Mesendoderm (in vitro differentiated cells): Measurements from ENCODE around the gene MORC2.

Experiments used
- DNase-seq: peaks from one replicate; pipeline ENCODE4 v3.0.0; 2013
- H2AK5ac ChIP-seq: 2 replicates; pipeline ENCODE4 v1.6.1; 2013; ENCODE audit warnings: low read length, inconsistent platforms
- H2BK120ac ChIP-seq: 2 replicates; pipeline ENCODE4 v1.6.1; 2013; ENCODE audit warnings: low read depth, mild to moderate bottlenecking, low read length, moderate library complexity, mixed read lengths
- H2BK15ac ChIP-seq: replicated peaks from 2 replicates; pipeline ENCODE4 v1.6.1; 2013; ENCODE audit warnings: low read depth, mild to moderate bottlenecking, moderate library complexity
- H2BK5ac ChIP-seq: 2 replicates; pipeline ENCODE4 v1.6.1; 2013; ENCODE audit warnings: low read length, inconsistent platforms
- H3K18ac ChIP-seq: 2 replicates; pipeline ENCODE4 v1.6.1; 2013; ENCODE audit warnings: mild to moderate bottlenecking, low read length, mixed read lengths
- H3K23ac ChIP-seq: one replicate; pipeline ENCODE4 v1.6.1; 2013; ENCODE audit warnings: low read length
- H3K27ac ChIP-seq: 2 replicates; pipeline ENCODE4 v1.5.1; 2013; ENCODE audit warnings: low read depth, mild to moderate bottlenecking, inconsistent platforms, low read length, moderate library complexity
- H3K27me3 ChIP-seq: 2 replicates; pipeline ENCODE4 v1.6.1; 2013; ENCODE audit warnings: low read length, control low read depth, mild to moderate bottlenecking, inconsistent platforms; ENCODE audit not compliant: insufficient read depth, poor library complexity
- H3K36me3 ChIP-seq: 2 replicates; pipeline ENCODE4 v1.6.1; 2013; ENCODE audit warnings: low read length, inconsistent platforms; ENCODE audit not compliant: control insufficient read depth, insufficient read depth
- H3K4ac ChIP-seq: one replicate; pipeline ENCODE4 v1.6.1; 2013; ENCODE audit warnings: low read depth, mild to moderate bottlenecking, low read length, moderate library complexity
- H3K4me1 ChIP-seq: 2 replicates; pipeline ENCODE4 v1.6.1; 2013; ENCODE audit warnings: low read depth, low read length, inconsistent platforms; ENCODE audit not compliant: control insufficient read depth
- H3K4me2 ChIP-seq: 2 replicates; pipeline ENCODE4 v1.6.1; 2013; ENCODE audit warnings: low read length
- H3K4me3 ChIP-seq: 2 replicates; pipeline ENCODE4 v1.5.1; 2013; ENCODE audit warnings: mild to moderate bottlenecking, low read length
- H3K56ac ChIP-seq: one replicate; pipeline ENCODE4 v1.6.1; 2013; ENCODE audit warnings: low read length
- H3K79me1 ChIP-seq: 2 replicates; pipeline ENCODE4 v1.6.1; 2013; ENCODE audit warnings: low read length, inconsistent platforms
- H3K79me2 ChIP-seq: 2 replicates; pipeline ENCODE4 v1.6.1; 2013; ENCODE audit warnings: mild to moderate bottlenecking, low read length; ENCODE audit not compliant: control insufficient read depth, insufficient read depth
- H3K9ac ChIP-seq: 2 replicates; pipeline ENCODE4 v1.6.1; 2013; ENCODE audit warnings: low read length, inconsistent platforms
- H4K5ac ChIP-seq: one replicate; pipeline ENCODE4 v1.6.1; 2013; ENCODE audit warnings: low read length
- H4K8ac ChIP-seq: one replicate; pipeline ENCODE4 v1.6.1; 2013; ENCODE audit warnings: low read depth, mild to moderate bottlenecking, control low read depth, low read length, moderate library complexity
- WGBS: extraction: QIAGEN DNeasy Blood & Tissue Kit; methylation state at CpG from one replicate; pipeline ENCODE4 v1.1.7; 2013; ENCODE audit warnings: low lambda C conversion rate, missing lambda C conversion rate; ENCODE audit not compliant: insufficient coverage; ENCODE audit errors: extremely low coverage; 5-methylcytosine and 5-hydroxymethylcytosine counted together

The MORC2 gene

DNA sequence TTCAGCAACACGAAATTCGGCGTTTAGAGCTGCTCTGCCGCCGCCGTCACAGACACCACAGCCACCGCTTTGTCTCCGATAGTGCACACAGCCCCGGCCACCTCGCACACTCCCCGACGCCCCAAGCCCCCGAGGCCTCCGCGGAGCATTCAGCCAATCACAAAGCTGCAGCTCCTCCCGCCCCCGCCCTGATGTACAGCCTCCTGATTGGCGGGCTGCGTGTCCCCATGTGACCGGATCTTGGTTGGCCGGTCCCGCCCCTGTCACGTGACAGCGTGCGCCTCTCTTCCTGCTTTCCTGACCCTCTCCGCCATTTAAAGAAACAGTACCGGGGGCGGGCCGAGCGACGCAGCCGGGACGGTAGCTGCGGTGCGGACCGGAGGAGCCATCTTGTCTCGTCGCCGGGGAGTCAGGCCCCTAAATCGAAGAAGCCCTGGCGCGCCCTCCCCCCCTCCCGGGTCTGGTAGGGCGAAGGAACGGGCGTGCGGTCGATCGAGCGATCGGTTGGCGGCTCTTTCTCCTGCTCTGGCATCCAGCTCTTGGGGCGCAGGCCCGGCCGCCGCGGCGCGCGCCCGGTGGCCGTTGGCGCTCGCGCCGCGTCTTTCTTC, 454 bp upstream of the MORC2 start, which contains the start of gene TUG1:
TSS of gene TUG1 (plus strand) at position 342 of the 608 bp plus-strand sequence.
- Histone ChIP-seq H3K4ac (peak within 1 kb of the TSS; percentile 73), H3K27me3 (no peaks in the 10 kb centered on the region), H3K79me1 (peaks cover 21% of the 10 kb centered on the region), H3K4me2 (peak within 1 kb of the TSS; percentile 79), H3K4me1 (peaks cover 18% of the 10 kb centered on the region), H2BK5ac (no peak within 1 kb of the TSS), H3K56ac (peak within 1 kb of the TSS; percentile 93), H3K4me3 (peak within 1 kb of the TSS; percentile 84), H4K5ac (no peak within 1 kb of the TSS), H3K79me2 (peaks cover 83% of the 10 kb centered on the region), H2BK120ac (peak within 1 kb of the TSS; percentile 54), H3K18ac (peak within 1 kb of the TSS; percentile 98), H4K8ac (peak within 1 kb of the TSS; percentile 87), H3K9ac (peak within 1 kb of the TSS; percentile 87), H3K27ac (peak within 1 kb of the TSS; percentile 94), H2BK15ac (no peak within 1 kb of the TSS), H3K23ac (peak within 1 kb of the TSS; percentile 90), H2AK5ac (no peak within 1 kb of the TSS), H3K36me3 (peaks cover 14% of the 10 kb centered on the region)
- peak; percentile 99 for DNase-seq
- WGBS, result no CpG with 5 or more reads among the region's 67 CpGs

DNA sequence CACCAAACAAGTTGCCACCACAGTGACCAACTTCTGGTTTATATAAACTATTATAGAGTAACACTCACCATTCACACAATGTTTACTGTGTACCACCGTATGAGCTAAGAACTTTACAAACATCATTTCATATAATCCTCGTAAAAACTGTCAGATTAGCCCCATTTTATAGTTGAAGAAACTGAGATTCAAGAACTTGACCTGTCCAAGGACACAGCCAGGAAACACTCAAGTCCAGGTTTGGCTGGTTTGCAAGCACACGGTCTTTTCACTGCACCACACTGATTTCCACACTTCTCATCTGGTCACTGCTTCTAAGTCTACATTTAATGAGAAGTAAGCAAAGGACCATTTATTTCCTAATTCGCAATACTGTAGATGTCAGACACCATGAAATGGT, 3.7 kb downstream of the MORC2 start:
- H2BK5ac ChIP-seq, result no peak overlapping the region
- no peaks in the 10 kb centered on the region for H3K36me3 ChIP-seq

DNA sequence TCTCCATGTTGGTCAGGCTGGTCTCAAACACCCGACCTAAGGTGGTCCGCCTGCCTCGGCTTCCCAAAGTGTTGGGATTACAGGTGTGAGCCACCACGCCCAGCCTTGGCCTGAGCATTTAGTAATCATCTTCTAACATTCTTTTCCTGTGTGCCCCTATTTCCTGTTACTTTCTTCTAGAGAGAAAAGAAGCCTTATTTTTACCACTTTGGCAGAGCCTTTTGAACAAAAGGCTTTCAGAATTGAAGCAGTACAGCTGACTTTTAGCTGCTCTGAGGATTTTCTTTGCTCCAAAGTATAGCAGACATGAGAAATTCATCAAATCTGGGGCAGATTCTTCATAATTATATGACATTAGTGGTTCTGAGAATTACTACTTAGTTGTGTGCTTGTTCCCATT, 13.4 kb downstream of the MORC2 start:
- Histone ChIP-seq H3K4me2 (no peak overlapping the region), H3K27ac (no peak overlapping the region), H2AK5ac (no peak overlapping the region), H3K23ac (no peak overlapping the region), H3K36me3 (peaks cover 14% of the 10 kb centered on the region), H3K79me2 (peaks cover 2% of the 10 kb centered on the region), H3K18ac (no peak overlapping the region), H2BK15ac (no peak overlapping the region), H2BK5ac (no peak overlapping the region), H3K56ac (no peak overlapping the region), H3K4ac (no peak overlapping the region), H4K8ac (no peak overlapping the region), H4K5ac (no peak overlapping the region), H3K9ac (no peak overlapping the region), H3K27me3 (no peaks in the 10 kb centered on the region), H3K4me3 (no peak overlapping the region), H2BK120ac (no peak overlapping the region), H3K4me1 (no peaks in the 10 kb centered on the region), H3K79me1 (peaks cover 7% of the 10 kb centered on the region)
- no CpG with 5 or more reads among the region's 4 CpGs for WGBS
- DNase-seq, result no peak

More for the DNA sequence above, 3.7 kb downstream of the MORC2 start:
- Histone ChIP-seq H3K4me2 (peak overlapping the region; percentile 8), H3K4me1 (peaks cover 8% of the 10 kb centered on the region), H2BK120ac (no peak overlapping the region), H3K56ac (no peak overlapping the region), H3K79me1 (peaks cover 10% of the 10 kb centered on the region), H3K27me3 (no peaks in the 10 kb centered on the region), H2BK15ac (no peak overlapping the region), H4K8ac (no peak overlapping the region), H3K23ac (no peak overlapping the region), H3K4ac (no peak overlapping the region), H3K79me2 (peaks cover 61% of the 10 kb centered on the region), H3K9ac (no peak overlapping the region), H2AK5ac (no peak overlapping the region), H3K4me3 (no peak overlapping the region), H3K18ac (no peak overlapping the region), H4K5ac (no peak overlapping the region), H3K27ac (no peak overlapping the region)
- DNase-seq, result no peak
- WGBS, result no CpG with 5 or more reads among the region's 4 CpGs

DNA sequence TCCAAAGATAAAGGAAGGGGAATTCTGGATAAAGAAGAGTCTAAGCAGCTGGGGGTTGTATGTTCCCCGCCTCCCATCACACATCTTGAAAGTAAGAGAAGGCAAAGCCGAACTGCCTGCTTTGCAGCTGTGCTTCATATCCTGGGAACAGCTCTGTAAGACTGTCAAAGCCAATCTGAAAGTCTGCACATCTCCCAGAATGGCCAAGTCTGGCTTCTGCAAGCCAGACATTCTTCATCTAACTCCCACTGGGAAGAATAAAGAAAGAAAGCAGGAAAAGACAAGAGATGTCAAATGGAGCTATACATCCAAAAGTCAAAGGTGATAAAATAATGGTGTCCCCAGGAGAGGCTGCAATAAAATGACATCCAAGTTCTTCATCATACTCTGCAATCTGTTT, 15.4 kb downstream of the MORC2 start:
- Histone ChIP-seq H3K79me2 (no peaks in the 10 kb centered on the region), H3K27ac (no peak overlapping the region), H2BK5ac (no peak overlapping the region), H4K8ac (no peak overlapping the region), H2AK5ac (no peak overlapping the region), H3K36me3 (peaks cover 23% of the 10 kb centered on the region), H3K4me3 (no peak overlapping the region), H3K23ac (no peak overlapping the region), H3K79me1 (peaks cover 7% of the 10 kb centered on the region), H2BK15ac (no peak overlapping the region), H3K27me3 (no peaks in the 10 kb centered on the region), H4K5ac (no peak overlapping the region), H3K4me2 (no peak overlapping the region), H3K18ac (no peak overlapping the region), H3K56ac (no peak overlapping the region), H3K9ac (no peak overlapping the region), H3K4me1 (no peaks in the 10 kb centered on the region), H2BK120ac (no peak overlapping the region), H3K4ac (no peak overlapping the region)
- WGBS, result no CpG with 5 or more reads among the region's 2 CpGs
- DNase-seq, result peak; percentile 38

DNA sequence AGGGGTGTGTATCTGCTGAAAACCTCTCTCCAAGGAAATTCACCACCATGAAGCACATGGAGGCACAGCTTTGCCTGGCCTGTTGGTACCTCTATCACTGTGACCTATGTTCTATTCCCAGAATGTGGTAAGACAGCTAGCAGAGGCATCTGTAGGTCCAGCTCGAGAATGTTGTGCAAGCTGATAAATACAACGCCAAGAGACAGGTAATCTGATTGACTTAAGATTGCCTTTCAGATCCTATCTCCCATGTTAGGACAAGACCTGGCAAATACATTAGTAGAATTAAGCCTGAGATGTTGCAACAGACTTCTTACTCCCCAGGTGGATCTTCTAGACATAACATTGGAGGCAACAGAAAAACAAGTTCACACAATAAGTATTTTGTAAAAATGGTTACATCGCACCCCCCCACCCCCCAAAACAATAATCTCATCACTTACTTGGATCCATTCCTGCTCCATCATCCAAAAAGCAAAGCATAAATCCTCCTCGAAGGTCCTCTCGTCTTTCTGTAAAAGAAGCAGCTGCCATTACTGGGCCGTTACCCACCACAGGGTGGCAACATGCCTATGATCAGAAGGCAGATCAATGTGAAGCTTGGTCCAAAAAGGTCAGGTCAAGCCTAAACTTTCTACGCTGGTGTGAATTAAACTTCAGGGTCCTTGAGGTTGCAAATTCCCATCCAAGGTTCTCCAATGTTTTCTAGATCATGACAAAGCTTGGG, 18.5 kb downstream of the MORC2 start:
- no peak overlapping the region for H3K56ac ChIP-seq
- no peaks in the 10 kb centered on the region for H3K79me2 ChIP-seq
- H2BK5ac ChIP-seq, result no peak overlapping the region
- no peak overlapping the region for H2AK5ac ChIP-seq
- no peaks in the 10 kb centered on the region for H3K27me3 ChIP-seq
- H3K4me1 ChIP-seq, result no peaks in the 10 kb centered on the region
- H3K9ac ChIP-seq, result no peak overlapping the region
- H3K79me1 ChIP-seq, result peaks cover 10% of the 10 kb centered on the region
- H4K8ac ChIP-seq, result no peak overlapping the region
- WGBS, result no CpG with 5 or more reads among the region's 7 CpGs
- no peak overlapping the region for H3K4me2 ChIP-seq
- H2BK15ac ChIP-seq, result no peak overlapping the region
- no peak overlapping the region for H3K4me3 ChIP-seq
- H3K18ac ChIP-seq, result no peak overlapping the region
- H2BK120ac ChIP-seq, result no peak overlapping the region
- no peak overlapping the region for H3K27ac ChIP-seq
- H4K5ac ChIP-seq, result no peak overlapping the region
- no peak overlapping the region for H3K23ac ChIP-seq
- no peak for DNase-seq
- no peak overlapping the region for H3K4ac ChIP-seq
- H3K36me3 ChIP-seq, result peaks cover 34% of the 10 kb centered on the region
